HG02870 (cell line): Measurements from ENCODE around the gene GAB3.
"Not testable (repeated sequence)": the region's sequence is repeated elsewhere in the genome, so short reads cannot be mapped to it uniquely, and the experiment has no call there.

Source experiments
- ATAC-seq: cut with Tn5 transposase; IDR thresholded peaks from one replicate; pipeline ENCODE4 v1.9.1; 2021; ENCODE audit warnings: mild to moderate bottlenecking, moderate library complexity; ENCODE audit not compliant: unreplicated experiment

Gene GAB3

DNA sequence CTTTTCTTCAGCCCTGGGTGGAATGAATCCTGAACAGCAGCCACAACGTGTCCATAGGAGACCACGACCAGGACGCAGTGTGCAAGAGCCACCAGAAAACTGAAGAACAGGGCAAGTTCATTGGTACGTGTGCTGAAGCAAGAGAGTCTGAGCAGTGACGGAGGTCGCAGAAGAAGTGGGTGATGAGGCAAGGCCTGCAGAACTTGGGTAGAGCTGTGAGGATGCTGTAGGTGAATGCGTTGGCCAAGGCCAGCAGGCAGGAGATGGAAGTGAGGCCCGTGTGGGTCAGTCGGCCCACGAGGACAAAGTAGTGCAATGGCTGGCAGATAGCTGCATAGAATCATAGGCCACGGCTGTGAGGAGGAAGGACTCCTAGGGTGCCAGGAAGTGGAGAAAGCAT lies 91.9 kb downstream of the GAB3 start:
- ATAC-seq: no peak

DNA sequence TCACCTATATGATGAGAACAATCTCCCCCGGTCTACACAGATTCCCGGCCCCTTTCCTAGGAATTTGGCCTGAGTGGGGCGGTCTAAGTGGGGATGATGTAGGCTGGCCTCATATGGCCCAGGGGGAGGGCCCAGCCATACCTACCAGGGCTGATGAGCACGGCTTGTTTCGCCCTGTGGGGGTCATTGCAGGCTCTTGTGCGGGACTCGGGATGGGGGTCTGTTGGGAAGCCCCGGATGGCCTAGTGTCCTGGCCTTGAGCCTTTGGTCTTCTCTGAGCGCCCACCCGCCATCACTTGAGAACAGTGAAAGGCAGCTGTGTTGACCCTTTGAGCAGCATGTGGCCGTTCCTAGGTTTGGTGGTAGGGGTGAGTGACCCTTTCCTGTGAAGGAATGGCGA lies 92.7 kb downstream of the GAB3 start:
- ATAC-seq: no peak

DNA sequence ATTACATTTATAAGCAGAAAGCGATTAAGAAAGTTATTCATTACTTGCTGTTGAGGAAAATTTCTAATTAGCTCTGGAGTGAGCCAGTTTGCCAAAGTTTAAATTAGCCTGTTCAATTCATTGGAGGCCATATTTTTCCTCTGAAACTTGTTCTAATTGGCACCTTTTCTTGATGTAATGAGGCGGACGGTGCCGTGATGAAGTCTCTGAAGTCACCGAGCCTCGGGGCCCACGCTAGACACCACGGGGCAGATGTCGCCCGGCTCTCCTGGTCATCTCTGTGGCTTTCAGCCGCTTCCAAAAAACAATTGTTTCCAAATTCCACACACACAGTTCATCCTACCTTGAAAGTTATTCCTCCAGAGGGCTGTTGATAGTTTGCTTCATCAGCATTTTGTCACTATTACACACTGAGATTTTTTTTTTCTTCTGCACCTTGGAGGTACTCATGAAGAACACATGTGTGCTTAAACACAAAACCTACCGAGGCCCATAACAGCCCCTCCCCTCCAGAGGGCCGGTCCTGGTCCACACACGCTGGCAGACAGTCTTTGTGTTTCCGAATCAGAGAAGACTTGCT lies 93.6 kb downstream of the GAB3 start:
- no peak for ATAC-seq

DNA sequence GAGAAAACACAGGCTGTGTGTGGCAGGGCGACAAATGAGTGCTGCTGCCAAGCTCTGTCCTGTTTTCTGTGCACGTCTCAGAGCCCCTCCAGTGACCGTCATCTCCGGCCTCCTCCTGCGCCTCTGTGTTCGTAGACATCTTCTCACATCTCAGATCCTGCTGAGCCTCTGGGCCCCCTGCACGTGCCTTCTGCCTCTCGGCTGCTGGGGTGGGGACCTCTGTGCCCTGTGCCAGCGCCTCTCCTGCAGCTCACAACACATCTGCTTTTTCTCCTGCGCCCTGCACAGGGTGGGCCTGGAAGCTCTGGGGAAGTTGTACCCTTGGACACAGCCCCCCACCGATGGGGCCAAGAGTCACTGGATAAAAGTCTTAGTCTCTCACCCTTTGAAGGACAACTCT lies 95.1 kb downstream of the GAB3 start:
- no peak for ATAC-seq

DNA sequence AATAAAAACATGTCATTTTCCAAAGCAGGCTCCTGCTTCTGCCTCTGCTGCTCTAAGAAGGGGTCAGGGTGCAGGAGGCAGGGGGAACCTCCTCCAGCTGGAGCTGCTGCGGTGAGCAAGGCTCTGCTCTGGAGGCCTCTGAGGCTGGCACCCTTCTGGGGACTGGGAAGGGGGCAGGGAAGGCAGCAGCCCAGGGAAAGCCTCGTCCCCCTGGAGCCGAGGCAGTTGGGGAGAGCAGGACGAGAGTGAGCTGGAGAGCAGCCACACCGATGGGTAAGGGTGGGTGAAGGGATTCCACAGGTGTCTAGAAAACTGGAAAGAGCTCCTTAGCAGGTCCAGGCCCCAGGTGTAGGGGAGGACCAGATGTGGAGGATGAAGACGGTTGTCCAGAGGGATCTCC lies 95.5 kb downstream of the GAB3 start:
- ATAC-seq: no peak

DNA sequence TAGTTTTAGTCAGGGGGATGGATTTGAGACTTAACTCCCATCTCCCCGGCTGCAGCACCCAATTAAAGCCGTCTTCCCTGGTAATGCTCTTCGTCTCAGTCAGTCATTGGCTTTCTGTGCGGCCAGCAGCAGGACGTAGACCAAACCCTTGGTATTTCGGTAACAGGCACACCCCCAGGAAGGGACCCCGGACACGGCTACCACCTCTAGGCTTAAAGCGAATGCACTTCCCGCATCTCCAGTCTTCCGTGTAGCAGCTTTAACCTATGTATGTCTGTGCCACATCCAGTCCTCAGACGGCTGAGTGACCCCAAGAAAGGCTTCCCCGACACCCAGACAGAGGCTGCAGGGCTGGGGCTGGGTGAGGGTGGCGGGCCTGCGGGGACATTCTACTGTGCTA lies 96.0 kb downstream of the GAB3 start:
- ATAC-seq: no peak

DNA sequence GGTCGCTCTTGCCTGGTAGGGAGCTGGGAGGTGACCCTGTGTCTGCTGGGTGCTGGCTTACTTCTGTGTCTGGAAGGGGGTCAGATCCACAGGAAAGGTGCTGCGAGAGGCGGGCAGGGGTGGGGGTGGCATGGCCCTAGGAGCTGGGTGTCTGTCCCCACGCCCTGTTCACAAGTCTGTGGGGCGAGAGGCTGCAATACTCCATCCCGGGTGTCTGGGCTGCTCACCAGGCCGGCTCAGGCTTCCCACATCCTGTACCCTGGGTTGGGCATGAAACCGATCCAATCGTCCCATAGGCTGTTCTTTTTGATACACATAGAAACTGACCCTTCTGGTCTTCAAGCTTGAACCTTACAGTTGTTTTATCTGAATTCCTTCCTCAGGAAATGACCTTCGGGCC lies 96.5 kb downstream of the GAB3 start:
- no peak for ATAC-seq

DNA sequence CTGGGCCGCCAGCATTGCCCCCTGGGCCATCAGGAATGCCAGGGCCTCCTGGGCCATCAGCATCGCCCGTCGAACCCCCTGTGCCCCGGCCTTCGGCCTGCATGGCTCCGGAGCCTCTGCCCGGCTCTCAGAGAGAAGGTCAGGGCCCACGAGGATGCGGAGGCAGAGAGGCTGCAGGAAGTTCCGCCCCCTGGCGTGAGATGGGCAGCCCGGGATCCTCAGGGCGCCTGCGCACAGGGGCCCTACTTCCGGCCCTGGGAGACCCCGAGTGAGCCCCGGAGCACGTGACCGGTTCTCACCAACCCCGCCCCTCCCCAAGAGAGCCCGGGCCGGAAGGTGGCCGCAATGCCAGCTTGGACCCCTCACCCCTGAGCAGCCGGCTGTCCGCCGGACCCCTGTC lies 97.5 kb downstream of the GAB3 start, which contains the start of gene CTAG2:
Gene CTAG2, minus strand, starts transcription at position 167 of the 400 bp plus-strand sequence. Its CDS starts 64 bp downstream, at position 103.
- not testable (repeated sequence) for ATAC-seq

DNA sequence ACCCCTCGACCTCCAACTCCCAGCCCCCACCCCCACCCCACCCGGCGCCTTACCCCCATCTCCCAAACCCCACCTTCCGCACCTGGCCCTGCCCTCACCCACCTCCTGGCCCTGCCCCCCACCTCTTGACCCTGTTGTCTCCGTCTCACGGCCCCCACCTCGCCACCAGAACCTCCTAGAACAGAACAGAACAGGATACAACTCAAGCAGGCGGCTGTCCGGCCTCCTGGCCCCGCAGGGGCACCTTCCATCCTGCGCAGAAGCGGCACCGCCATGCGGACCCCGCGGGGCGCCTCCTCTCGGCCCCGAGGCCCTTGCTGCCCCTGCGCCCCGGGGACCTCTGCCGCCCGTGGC lies 97.9 kb downstream of the GAB3 start:
- ATAC-seq: no peak

DNA sequence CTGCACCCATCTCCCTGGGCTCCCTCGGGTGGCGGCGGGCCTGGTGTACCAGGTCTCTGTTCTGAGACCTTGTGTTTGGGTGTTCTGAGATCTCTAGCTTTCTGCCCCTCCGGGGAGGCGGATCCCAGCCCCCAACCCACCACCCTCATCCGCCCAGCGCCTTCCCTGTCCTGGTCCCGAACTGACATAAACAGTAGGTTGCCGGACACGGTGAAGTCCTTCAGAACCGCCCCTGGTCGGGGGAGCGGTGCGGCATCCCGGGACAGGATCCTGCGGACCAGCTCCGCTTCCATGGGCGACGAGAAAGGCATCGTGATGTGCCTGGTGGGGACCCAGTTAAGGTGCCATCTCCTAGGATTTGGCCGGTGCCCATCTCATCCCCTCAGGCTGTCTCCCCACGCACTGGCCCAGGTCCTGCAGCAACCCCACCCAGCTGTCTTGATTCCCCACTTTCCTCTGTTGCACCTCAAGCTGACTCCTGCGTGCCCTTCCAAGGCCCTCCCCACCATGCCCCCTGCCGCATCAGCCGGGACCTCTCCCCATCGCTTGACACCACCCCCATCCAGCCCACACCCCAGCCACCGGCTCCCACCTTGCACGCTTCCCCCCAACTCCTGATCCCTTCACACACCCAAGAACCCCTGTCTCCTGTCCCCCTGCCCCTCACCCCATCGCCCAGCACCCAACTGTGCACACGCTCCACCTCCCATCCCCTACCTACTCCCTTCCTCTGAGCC lies 98.4 kb downstream of the GAB3 start:
- ATAC-seq: no peak

DNA sequence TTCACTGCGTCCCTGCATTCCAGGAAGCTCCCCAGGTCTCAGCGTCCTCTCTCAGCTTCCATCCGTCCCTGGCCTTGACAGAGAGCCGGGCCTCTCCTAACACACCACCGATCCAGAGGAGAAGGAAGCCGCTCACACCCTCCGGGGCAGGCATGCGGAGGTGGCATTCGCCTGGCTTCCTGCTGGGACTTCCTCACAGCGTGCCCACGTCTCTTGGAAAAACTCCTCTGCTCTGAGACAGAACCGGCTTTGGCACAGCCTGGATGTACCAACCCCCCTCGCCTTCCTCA lies 100.7 kb downstream of the GAB3 start:
- no peak for ATAC-seq

DNA sequence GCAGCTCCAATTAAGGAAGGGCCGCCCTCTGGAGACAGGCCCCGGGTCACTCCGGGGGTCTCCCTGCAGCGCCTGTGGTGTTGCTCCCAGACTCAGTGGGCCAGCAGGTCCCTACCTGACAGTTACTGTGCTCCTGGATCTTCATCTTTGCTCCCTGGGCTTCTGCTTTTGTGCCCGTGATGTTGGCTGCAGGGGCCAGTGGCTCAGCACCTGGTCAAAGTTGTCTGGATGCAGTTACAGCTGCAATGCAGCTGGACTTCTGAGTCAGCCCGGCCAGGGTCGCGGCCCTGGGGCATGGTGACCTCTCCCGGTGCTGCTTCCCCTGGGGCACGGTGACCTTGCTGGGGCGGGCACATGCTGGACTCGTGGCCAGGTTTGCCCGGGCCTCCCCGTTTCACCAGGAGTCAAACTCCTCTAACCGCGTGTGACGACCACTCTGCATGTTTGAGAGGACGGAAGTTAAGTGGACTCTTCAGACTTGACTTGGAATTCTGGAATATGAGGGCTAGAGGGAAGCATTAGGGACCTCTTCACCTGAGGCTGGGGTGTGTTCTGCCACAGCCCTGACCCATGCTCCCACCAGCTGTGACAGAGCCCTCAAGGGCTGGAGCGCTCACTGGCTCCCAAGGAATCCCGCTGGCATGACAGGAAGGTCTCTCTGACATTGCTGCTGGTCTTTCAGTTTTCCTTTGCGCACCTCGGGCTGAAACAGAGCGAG lies 101.2 kb downstream of the GAB3 start:
- no peak for ATAC-seq

DNA sequence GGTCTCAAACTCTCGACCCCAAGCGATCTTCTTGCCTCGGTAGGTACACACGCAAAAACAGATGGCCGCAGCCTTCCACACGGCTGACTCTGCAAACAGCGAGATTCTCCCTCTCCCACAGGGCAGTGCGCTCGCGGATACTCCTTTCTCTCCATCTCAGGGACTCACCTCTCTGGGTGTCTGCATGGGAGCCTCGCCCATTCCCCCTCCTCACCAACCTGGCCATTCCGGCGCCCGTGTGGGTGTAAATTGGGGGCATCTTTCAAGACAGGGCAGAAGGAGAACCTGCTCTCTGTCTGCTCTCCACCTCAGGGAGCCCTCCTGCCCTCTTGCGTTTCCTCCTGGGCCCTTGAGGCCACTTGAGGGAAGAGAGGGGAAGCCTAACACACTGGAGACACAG lies 101.9 kb downstream of the GAB3 start:
- ATAC-seq: no peak

DNA sequence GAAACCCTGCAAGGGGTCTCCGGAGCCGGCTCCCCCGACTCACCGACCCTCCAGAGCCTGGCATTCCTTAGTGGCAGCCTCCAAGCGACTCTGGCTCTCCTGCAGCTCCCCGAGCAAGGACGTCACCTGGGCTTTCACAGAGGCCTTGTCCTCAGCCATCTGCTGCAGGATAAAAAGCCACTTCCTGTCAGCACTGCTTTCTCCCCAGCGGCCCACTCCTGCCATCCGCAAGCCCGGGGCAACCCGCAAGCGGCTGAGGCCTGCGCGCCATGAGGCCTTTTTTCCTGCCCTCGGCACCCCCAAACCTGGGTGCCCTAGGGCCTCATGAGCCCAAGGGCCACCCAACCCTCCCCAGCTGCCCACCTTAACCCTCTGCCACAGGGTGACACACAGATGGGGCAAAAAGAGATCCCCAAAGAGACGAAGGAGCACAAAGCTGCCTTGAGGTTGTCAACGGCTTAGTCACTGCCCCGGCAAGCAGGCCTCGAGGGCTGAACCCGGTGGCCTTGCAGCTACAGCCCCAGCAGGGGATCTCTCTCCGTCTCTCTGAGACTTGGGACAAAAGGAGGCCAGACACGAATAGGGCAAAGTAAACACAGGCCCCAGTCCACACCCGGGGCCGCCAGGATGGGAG lies 105.0 kb downstream of the GAB3 start:
- ATAC-seq: not testable (repeated sequence)

DNA sequence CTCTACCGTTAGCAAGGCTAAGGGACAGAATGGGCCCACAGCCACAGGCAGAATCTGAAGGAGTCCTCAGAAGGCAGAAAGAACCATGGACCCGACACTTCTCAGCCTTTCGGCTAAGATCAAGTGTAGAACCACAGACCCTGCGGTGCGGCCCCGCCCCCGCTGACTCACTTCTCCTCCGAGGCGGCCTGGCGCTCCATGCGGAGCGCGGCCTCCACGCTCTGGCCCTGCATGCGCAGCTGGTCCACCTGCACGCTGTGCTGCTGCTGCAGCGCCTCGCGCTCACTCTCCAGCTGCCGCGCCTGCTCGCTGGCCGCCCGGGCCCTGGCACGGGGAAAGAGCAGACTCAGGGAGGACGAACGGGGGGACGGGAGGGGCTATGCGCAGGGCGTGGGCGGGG lies 107.2 kb downstream of the GAB3 start:
- ATAC-seq: not testable (repeated sequence)

DNA sequence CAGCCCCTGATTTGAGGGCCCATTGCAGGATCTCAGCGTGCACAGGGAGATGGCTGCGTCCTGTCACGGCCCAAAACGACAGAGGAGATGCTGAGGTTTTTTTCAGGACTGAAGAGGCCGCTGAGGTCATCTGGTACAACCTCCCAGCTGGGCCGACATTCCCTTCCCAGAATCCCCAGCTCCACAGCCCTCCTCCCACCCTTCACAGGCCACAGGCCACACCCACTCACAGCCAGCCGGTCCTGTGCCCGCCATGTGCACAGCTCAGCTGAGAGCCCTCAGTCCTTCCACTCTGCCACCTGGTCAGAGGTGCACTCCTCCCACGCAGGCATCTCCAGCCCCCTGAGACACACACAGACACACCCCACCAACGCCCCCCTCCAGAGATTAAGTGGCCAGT lies 109.1 kb downstream of the GAB3 start:
- ATAC-seq: not testable (repeated sequence)

DNA sequence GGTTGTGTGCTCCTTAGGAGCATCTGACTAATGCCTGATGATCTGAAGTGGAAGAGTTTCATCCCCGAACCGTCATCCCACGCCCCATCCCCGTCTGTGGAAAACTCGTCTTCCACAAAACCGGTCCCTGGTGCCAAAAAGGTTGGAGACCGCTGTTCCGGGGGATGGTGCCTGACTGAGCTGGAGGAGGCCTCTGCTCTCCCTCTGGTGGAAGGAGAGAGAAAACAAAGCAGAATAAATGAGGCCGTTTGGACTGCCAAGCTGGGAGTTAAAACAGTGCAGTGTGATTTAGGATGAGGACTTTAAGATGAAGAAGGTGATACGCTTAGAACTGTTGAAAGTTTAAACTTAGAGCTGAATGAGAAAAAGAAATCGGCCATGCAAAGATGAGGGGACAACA lies 117.2 kb downstream of the GAB3 start:
- ATAC-seq: not testable (repeated sequence)

DNA sequence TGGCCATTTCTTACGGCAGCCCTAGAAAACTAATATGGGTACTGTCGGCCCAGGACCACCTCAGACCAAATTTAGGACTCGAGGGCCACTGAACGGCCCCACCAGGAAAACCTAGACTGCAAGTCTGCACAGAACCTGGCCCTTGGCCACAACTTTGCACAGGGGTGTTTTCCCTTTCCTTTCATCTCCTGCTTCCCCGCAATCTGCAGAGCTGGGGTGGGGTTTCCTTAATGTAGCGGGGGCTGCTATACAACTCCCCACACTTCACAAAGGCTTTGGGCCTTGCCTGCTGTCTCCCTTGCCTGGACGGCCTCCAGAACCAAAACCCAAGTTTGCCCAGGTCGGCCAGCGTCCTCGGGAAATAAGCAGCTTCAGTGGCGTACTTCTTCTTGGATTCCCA lies 119.9 kb downstream of the GAB3 start:
- ATAC-seq: not testable (repeated sequence)

DNA sequence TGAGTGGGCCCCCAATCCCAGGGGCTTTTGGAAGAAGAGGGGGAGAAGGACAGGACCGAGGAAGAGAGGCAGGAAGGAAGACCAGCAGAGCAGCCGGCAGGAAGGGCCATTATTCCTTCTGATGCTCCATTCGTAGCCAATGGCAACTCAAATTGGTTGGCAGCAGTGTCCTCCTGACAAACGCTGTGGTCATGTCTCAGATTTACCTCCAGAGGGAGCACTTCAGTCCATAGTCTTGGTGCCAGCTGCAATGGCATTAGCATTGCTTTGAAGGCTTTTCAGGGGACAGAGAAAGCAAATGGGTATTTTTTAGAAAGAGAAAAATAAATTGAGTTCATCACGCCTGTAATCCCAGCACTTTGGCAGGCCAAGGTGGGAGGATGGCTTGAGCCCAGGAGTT lies 121.9 kb downstream of the GAB3 start:
- not testable (repeated sequence) for ATAC-seq
